ENCODE data around the gene GRID2.
"Not testable (repeated sequence)": the region's sequence is repeated elsewhere in the genome, so short reads cannot be mapped to it uniquely, and the experiment has no call there.

GRCh38 chr4:92271551-92271950 is 32.2 kb upstream of the GRID2 start:
- not testable (repeated sequence) for TF ChIP-seq CTCF (conservative IDR thresholded peaks at IDR 0.05); ZFX (IDR thresholded peaks at IDR 0.05)
